ENCODE data around the gene AIFM2.

GRCh38 chr10:70169649-70170364 is 37.2 kb upstream of the AIFM2 start:
- TF ChIP-seq CTCF (IDR thresholded peaks at IDR 0.05) (no peak), POLR2A (IDR thresholded peaks at IDR 0.05) (no peak)

Measured in lower leg skin (tissue), 3 donors.